ENCODE results near the gene TOMM20L.
"Not testable (repeated sequence)": the region's sequence is repeated elsewhere in the genome, so short reads cannot be mapped to it uniquely, and the experiment has no call there.

Gene TOMM20L

DNA sequence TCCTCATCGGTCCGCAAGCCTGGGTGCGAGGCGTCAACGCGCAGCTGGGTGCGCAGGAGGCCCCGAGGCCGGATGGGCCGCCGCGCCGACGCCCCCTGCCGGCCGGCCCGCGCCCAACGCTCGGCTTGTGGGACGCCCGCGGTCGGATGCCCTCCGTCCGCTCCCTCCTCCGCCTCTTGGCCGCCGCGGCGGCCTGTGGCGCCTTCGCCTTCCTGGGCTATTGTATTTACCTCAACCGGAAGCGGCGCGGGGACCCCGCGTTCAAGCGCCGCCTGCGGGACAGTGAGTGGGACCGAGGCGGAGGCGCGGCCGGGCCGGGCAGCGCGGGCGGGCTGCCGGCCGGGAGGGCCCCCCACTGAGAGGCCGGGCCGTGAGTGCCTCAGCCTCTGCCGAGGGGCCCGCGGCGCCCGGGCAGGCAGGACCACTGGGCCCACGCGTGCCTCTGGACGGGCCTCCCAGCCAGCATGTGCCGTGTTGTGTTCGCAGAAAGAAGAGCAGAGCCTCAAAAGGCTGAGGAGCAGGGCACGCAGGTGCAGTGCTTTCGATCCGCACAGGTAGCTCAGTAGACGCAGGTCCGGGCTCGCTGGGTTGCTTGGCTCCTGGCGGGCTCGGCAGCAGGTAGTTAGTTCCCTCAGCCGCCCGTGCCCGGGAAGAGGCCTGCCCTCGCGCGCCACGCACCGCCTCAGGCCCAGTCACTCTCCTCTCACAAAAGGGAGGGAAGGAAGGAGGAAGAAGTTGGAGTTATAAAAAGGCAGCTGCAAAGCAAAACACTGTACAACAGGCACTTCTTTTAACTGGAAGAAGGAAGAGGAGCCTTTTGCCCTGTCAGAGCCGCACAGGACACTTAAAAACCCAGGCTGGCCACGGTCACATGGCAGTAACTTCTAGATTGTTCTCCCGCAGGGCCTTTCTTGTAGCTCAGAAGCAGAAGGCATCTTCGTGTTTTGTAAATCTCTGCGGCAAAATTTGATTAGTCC lies at the start of gene TOMM20L:
Gene TOMM20L (plus strand): TSS at position 119 of the 977 bp plus-strand sequence. CDS start 28 bp downstream, at position 147.
- DNase-seq = peak; percentile 81

- no peak for DNase-seq
Measured at GRCh38 chr14:58353516-58354299, 42.0 kb upstream of the TOMM20L start.

GRCh38 chr14:58354808-58355207 lies 40.9 kb upstream of the TOMM20L start:
- DNase-seq = no peak

DNA sequence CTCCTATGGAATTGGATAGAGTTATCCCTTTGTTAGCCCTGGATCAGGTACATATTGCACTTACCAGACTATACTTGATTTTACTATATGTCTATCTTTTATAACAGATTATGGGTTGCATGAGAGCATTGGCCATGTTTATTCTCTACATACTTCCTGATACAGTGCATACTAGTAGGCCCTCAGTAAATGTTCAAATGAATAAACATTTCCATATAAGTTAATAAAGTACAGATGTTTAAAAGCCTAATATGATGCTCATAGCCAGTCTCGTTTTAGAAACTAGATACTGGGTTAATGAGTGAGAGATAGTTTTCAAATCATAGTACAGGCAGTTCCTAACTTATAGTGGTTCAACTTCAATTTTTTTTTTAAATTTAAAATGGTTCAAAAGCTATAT lies 39.5 kb upstream of the TOMM20L start:
- DNase-seq = no peak

DNA sequence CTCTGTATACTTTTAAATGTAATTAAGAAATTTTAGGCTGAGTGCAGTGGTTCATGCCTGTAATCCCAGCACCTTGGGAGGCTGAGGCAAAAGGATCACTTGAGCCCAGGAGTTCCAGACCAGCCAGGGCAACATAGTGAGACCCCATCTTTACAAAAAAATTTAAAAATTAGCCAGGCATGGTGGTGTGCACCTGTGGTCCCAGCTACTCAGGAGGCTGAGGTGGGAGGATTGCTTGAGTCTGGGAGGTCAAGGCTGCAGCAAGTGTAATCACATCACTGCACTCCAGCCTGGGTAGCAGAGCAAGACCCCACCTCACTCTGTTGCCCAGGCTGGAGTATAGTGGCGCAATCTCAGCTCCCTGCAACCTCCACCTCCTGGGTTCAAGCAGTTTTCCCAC lies 33.5 kb upstream of the TOMM20L start:
- DNase-seq = not testable (repeated sequence)

- no peak for DNase-seq
Measured at GRCh38 chr14:58362798-58363412, 32.8 kb upstream of the TOMM20L start.

- DNase-seq = no peak
Measured at GRCh38 chr14:58364316-58364715, 31.4 kb upstream of the TOMM20L start.

DNA sequence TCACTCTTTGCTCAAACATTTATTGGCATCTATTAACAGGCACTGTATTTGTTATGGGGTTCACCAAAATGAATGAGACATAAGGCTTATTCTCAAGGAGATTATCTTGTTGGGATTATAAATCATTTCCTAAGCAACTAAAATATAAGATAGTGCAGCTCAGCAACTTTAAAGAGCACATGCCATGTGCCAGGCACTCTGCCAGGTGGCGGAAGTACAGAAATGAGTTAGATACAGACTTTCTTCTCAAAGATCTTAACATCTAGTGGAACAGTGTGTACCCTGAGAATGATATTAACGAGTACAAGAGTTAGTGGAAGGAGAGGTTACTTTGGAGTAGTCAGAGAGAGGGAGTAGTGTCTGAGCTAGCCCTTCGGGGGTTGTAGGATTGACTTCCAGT lies 28.4 kb upstream of the TOMM20L start:
- DNase-seq = no peak

- DNase-seq = no peak
Measured at GRCh38 chr14:58368956-58369355, 26.8 kb upstream of the TOMM20L start.

GRCh38 chr14:58376791-58377190 lies 18.9 kb upstream of the TOMM20L start:
- no peak for DNase-seq

DNA sequence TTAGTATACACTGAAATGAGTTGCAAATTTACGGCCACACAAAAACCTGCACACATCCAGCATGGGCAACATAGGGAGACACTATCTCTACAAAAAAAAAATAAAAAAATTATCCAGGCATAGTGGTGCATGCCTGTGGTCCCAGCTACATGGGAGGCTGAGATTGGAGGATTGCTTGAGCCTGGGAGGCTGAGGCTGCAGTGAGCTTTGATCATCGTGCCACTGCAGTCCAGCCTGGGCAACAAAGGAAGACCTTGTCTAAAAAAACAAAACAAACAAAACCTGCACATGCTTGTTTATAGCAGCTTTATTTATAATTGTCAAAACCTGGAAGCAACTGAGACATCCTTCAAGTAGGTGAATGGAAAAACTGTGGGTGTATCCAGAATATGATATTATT lies 4.9 kb upstream of the TOMM20L start:
- no peak for DNase-seq

- DNase-seq = no peak
Measured at GRCh38 chr14:58395562-58395811, 243 bp upstream of the TOMM20L start.

DNA sequence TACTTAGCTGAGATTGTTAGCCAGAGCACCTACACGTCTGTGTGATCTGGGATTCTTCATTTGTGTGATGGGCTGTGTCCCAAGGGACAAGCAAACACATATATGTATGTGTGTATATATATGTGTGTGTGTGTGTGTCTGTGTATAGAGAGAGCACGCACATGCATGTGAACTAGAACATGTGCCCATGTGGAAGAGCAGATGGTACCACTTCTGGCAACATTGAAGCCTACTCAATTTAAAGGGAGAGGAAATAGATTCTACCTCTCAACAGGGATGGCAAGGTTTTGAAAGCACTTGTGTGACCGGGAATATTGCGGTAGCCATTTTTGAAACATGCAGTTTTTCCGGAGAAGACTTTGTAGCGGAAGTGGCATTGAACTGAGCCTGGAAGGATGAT lies 1.4 kb downstream of the TOMM20L start:
- DNase-seq = no peak

GRCh38 chr14:58398495-58398894 lies 2.8 kb downstream of the TOMM20L start:
- DNase-seq = no peak

- DNase-seq = no peak
Measured at GRCh38 chr14:58398895-58399294, 3.2 kb downstream of the TOMM20L start.

- no peak for DNase-seq
Measured at GRCh38 chr14:58401587-58401986, 5.9 kb downstream of the TOMM20L start.

GRCh38 chr14:58408681-58409215 lies 13.0 kb downstream of the TOMM20L start:
- DNase-seq = no peak

GRCh38 chr14:58414845-58415244 lies 19.1 kb downstream of the TOMM20L start:
- DNase-seq = no peak

- DNase-seq = no peak
Measured at GRCh38 chr14:58415636-58416547, 20.2 kb downstream of the TOMM20L start.

GRCh38 chr14:58416934-58417333 lies 21.2 kb downstream of the TOMM20L start:
- DNase-seq = not testable (repeated sequence)

DNA sequence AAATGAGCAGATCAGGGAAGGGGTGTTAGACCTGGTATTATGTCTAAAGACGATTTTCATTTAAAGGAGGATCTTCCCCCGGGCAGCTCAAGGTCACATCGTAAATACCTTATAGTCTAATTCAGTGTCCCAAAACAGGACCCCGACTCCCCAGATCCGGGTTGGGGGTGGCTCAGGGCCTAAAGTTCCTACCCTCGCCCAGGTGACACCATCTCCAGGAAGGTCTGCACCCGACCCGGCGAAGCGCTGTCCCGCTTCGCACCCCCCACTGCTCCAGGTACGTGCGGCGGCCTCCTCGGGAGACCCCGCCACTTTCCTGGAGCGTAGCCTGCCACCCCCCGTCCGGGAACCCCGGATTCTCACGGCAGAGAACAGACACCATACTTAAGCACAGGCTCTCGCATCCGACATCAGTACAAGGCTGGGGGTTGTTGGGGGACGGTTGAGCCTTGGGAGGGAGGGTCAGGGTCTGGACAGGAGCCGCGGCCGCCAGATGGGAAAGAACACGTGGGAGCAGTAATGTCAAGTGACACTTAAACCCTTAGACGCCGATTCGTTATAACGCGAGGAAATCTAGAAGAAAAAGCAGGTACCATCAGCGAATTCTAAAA lies 31.0 kb downstream of the TOMM20L start:
- peak; percentile 71 for DNase-seq
